ENCODE results near the gene COL8A2.
A peak's percentile ranks its signal among the peaks of the same experiment; 100 is the strongest.

Gene COL8A2

DNA sequence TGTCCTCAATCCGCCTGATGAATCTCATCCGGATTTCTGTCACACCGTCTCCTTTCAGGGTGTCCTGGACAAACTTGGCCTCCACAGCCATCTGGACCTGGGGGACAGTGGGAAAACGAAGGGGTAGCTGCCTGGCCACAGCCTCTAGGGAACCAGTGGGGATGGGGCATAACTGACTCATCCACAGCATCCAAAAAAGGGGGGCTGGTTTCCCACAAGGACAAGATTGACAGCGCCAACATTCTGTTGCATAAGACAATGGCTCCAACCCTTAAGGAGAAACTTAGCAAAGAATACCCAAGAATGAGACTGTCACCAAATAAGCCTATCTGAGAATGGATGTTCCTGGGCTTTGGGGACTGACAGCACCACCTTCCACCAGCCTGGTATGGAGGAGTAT is 12.2 kb upstream of the COL8A2 start:
- no peak for DNase-seq (ENCODE audit: low read depth in 2 of 2)

DNA sequence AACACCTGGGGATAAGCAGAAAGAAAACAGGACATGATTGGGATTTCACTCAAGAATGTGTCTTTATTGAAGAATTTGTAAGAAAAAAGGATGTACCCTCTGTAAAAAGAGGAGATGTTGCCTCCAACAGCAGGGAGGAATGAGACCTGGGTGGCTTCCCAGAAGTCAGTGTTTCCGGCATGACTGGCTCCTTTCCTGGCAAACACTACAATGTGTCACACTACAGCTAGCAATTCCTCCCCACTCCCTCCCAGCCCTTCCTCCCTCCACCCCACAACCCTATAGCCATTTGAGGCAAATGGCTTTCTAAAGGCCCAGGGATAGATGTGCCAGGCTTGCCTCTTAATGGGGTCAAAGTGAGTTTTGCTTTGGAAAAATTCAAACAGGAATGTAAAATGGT is 11.5 kb upstream of the COL8A2 start:
- DNase-seq (ENCODE audit: low read depth in 2 of 2): no peak

- no peak for DNase-seq (ENCODE audit: low read depth in 2 of 2)
Observed at GRCh38 chr1:36135796-36136195, 10.8 kb upstream of the COL8A2 start.

- no peak for DNase-seq (ENCODE audit: low read depth in 2 of 2)
Observed at GRCh38 chr1:36135330-36135667, 10.3 kb upstream of the COL8A2 start.

GRCh38 chr1:36134505-36135329 is 9.7 kb upstream of the COL8A2 start:
- no peak for DNase-seq (ENCODE audit: low read depth in 2 of 2)

DNA sequence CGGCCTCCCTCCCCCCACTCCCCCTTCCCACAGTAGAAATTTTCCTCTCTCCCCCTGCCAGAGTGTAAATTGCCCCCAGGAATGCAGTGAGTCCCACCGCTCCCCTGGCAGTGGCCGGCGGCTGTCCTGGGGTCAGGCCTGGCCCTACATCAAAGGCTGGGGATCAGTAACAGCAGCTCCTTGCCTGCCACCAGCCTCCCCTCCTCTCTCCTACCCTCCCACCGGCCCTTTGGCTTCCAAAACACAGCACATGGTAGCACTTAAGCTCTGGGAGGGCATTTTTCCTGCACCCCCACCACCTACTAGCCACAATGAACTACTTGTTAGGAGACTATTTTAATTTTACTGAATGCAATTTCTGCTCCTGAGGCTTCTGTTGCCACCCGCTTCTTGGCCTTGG is 9.0 kb upstream of the COL8A2 start:
- DNase-seq (ENCODE audit: low read depth in 2 of 2): no peak

GRCh38 chr1:36133484-36133883 is 8.5 kb upstream of the COL8A2 start:
- no peak for DNase-seq (ENCODE audit: low read depth in 2 of 2)

DNA sequence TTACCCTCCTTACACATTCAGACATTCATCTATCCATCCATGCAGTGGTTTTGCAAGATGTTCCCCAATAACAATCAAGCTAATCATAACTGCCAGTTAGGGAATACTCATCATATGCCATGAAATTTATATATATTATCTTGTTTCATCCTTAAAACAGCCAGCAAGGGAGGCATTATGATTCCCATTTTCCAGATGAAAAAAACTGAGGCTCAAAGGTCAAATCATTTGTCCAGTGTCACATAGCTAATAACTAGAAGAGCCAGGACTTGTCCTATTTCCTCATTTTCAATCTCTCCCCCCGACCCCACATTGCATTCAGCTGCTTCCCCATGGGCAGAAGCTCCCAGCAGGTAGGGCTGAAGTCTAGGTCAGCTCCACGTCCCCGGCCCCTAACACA is 7.0 kb upstream of the COL8A2 start:
- no peak for DNase-seq (ENCODE audit: low read depth in 2 of 2)

- DNase-seq (ENCODE audit: low read depth in 2 of 2): no peak
Observed at GRCh38 chr1:36128905-36129206, 3.8 kb upstream of the COL8A2 start.

DNA sequence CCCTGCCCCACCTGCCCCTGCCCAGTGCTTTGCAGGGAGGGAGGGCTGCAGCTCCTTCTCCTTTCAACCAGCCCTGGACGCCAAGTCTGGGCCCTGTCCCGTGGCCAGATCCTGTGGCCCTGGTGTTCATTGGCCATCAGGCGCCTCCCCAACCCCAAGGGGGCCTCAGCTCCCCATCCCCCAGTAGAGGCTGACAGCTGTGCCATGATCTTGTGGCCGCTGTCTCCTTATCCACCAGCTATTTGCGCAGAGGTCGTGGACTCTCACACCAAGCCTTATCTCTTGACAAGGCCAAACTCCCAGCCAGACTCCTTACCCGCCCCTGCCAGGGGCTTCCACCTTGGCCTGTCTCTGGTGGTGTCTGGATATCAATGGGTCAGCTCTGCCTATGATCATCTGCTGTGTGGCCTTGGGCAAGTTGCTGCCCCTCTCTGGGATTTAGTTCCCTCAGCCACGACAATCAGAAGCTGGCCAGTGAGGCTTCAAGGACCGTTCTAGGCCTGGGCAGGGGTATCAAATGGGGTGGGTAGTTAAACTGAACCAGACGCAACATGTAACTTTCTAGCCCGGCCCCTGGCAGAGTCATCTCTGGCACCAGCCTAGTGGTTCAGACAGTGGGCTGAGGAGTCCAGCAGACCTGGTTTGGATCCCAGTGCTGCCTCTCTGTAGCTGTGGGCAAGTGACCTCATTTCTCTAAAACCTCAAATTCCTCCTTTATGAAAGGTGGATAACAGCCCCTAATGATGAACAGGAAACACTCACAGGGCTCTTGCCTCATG is 3.3 kb upstream of the COL8A2 start:
- DNase-seq (ENCODE audit: low read depth in 2 of 2): no peak

DNA sequence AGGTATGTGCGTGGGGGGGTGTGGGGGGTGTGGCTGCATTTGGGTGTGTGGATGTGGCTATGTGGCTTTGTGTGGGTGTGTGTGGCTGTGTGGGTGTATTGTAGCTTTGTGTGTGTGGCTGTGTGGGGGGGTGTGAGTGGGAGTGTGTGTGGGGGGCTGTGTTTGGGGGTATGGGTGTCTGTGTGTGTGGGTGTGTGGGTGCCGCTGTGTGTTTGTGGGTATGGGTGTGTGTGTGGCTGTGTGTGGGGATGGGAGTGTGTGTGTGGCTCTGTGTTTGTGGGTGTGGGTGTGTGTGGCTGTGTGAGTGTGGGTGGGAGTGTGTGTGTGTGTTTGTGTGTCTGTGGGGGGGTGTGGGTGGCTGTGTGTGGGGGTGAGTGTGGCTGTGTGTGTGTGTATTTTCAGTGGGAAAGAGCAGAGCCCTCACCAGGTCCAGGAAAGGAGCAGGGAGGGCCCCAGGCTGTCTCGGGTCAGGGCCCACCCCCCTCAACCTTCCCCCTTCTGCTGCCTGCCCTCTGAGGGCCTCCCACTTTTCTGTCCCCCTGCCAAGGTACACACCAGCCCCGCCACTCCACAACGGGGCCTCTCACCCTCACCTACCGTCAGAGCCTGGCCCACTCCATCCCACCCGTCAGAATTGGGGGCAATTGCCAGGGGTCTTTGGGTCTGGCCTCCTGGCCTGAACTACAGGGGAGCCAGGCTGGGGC is 1.9 kb upstream of the COL8A2 start:
- peak in 1 of 2 donors; percentile 19 for DNase-seq (ENCODE audit: low read depth in 2 of 2)

GRCh38 chr1:36126005-36126716 is 1.1 kb upstream of the COL8A2 start:
- no peak for DNase-seq (ENCODE audit: low read depth in 2 of 2)

GRCh38 chr1:36124404-36125128 is 456 bp downstream of the COL8A2 start:
- DNase-seq (ENCODE audit: low read depth in 2 of 2): no peak

GRCh38 chr1:36123356-36123755 is 1.7 kb downstream of the COL8A2 start:
- DNase-seq (ENCODE audit: low read depth in 2 of 2): no peak

DNA sequence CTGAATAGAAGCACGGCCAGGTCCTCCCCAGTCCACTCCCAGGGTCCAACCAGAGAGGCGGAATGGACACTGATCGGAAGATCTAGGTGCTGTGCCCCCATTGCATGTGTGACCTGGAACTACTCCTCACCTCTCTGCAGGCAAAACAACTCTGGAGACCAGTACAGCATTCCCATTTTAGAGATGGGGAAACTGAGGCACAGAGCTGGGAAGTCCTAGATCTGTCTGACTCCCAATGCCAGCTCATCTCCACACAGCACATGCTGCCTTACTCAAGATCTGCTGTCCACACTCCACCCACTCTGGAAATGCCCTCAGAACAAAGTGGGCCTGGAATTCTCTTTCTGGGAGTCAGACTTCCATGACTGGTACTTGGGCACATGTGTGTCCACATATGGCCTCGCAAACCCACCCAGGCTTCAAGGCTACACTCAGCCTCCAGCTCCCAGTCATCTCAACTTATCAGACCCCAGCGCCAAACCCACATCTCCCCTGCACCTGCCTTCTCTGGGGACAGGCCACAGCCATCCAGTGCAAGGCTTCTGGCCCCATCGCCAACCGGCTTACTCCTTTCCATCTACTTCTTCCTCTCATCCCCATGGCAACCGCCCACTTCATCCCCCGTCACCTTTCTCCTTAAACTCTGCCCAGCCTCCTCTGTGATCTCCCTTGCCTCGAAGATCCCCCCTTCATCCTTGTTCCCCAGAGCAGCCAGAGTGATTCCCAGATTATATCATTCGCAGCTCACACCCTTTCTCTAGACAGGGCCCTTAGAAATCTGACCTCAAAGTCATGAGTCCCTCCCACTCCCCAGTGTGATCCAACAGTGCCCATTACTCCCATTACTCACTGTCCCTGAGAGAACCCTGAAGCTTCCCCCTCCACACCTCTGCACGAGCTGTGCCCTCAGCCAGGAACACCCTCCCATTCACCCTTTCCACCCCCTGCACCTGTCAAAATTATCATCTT is 2.7 kb downstream of the COL8A2 start:
- DNase-seq (ENCODE audit: low read depth in 2 of 2): no peak

DNA sequence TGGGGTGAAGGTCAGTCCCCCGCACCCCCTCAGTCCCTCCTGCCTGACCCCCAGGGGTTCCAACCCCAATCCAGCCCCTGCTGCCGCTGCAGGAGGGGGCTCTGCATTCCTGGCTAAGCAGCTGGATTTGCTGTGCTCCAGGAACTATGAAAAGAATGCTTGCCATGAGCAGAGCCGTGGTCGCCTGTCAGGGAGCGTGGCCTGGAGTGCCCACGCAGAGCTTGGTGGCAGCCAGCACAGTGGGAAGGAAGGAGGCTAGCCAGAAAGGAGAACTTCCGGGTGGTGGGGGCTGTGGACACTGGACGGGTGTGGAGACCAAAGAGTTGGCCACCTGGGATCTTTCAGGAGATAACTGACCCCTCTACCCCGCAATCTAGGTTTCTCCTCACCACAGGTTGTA is 5.6 kb downstream of the COL8A2 start:
- no peak for DNase-seq (ENCODE audit: low read depth in 2 of 2)

GRCh38 chr1:36118447-36119204 is 6.4 kb downstream of the COL8A2 start:
- DNase-seq (ENCODE audit: low read depth in 2 of 2): no peak

GRCh38 chr1:36116901-36117300 is 8.1 kb downstream of the COL8A2 start:
- no peak for DNase-seq (ENCODE audit: low read depth in 2 of 2)

DNA sequence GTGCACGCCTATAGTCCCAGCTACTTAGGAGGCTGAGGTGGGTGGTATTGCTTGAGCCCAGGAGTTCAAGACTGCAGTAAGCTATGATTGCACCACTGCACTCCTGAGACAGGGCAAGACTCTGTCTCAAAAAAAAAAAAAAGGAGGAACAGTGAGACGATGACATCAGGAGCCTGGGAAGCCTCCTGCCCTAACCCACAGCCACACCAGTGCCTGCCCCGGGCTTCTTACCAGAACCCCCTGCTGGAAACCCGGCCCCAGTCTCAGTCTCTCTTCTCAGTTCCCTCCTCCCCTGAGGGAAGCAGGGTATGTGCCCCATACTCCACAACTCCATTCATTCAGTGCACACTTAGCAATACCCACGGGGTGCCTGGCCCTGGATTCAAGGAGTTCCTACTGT is 9.1 kb downstream of the COL8A2 start:
- no peak for DNase-seq (ENCODE audit: low read depth in 2 of 2)

GRCh38 chr1:36115200-36115669 is 9.8 kb downstream of the COL8A2 start:
- DNase-seq (ENCODE audit: low read depth in 2 of 2): no peak
